Activated B cell treated with CpG ODN at 0.5 μM for 24 hours (primary cell): Measurements from ENCODE around the gene VASP. TPM values are rescaled to one million over a fixed set of nuclear protein-coding genes. Genes with fewer than 3 reads are reported as not detected.

Source experiments
- ATAC-seq: fragments of 200-7000 bp; cut with Tn5 transposase; one replicate; pipeline ENCODE4 v1.10.0; 2021; ENCODE audit warnings: low read depth, mild to moderate bottlenecking, moderate library complexity
- CTCF ChIA-PET: fragments of 350-600 bp; sonication (Branson Sonifier 250); formaldehyde crosslinking; loops from one replicate; lab custom pipeline; 2021; ENCODE audit warnings: antibody characterized with exemption; lab: Charles Lee
- POLR2A ChIA-PET: fragments of 350-600 bp; sonication (Branson Sonifier 250); formaldehyde crosslinking; loops from one replicate; lab custom pipeline; 2021; ENCODE audit warnings: antibody characterized with exemption; lab: Charles Lee
- DNase-seq: peaks from one replicate; pipeline ENCODE4 v3.0.0; 2022
- H3K27ac Mint-ChIP-seq: one replicate; pipeline ENCODE4 v1.8.0; 2020; ENCODE audit warnings: mixed read lengths
- H3K27me3 Mint-ChIP-seq: one replicate; pipeline ENCODE4 v1.8.0; 2021; ENCODE audit warnings: mixed read lengths
- H3K36me3 Mint-ChIP-seq: one replicate; pipeline ENCODE4 v1.8.0; 2021; ENCODE audit warnings: low read depth, mixed read lengths
- H3K4me1 Mint-ChIP-seq: one replicate; pipeline ENCODE4 v1.8.0; 2021; ENCODE audit warnings: mixed read lengths
- H3K4me3 Mint-ChIP-seq: one replicate; pipeline ENCODE4 v1.8.0; 2020; ENCODE audit warnings: mild to moderate bottlenecking, mixed read lengths
- H3K9me3 Mint-ChIP-seq: one replicate; pipeline ENCODE4 v1.8.0; 2020; ENCODE audit warnings: mixed read lengths
- intact Hi-C: fragments of 100-400 bp; cut with micrococcal nuclease; formaldehyde crosslinking; loops from one replicate; pipeline ENCODE4 v1.15.1; 2024
- total RNA-seq: library from RNA; stranded (reverse); gene quantifications from 2 replicates; pipeline ENCODE4 v1.2.3, GENCODE V29; 2022
- TF ChIP-seq, protein P1 (sequence below): fragments of 200-600 bp; IDR thresholded peaks from one replicate; pipeline ENCODE4 v1.8.0; 2022; ENCODE audit warnings: antibody characterized with exemption, mild to moderate bottlenecking

VASP gene
- total RNA-seq, 1 donor from 2014 or later, result 300 TPM

DNA sequence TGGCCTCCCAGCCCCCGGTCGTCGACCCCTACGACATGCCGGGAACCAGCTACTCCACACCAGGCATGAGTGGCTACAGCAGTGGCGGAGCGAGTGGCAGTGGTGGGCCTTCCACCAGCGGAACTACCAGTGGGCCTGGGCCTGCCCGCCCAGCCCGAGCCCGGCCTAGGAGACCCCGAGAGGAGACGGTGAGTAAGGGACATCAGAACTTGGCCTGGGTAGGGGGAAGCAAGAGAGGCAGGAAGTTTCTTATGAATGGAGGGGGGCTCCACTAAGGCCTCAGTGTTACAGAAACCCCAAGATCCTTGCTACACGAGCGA, 36.6 kb upstream of the VASP start:
- no peak overlapping the region for H3K27ac Mint-ChIP-seq
- peaks cover 24% of the 10 kb centered on the region for H3K27me3 Mint-ChIP-seq
- no peaks in the 10 kb centered on the region for H3K9me3 Mint-ChIP-seq
- TF ChIP-seq, protein P1, sequence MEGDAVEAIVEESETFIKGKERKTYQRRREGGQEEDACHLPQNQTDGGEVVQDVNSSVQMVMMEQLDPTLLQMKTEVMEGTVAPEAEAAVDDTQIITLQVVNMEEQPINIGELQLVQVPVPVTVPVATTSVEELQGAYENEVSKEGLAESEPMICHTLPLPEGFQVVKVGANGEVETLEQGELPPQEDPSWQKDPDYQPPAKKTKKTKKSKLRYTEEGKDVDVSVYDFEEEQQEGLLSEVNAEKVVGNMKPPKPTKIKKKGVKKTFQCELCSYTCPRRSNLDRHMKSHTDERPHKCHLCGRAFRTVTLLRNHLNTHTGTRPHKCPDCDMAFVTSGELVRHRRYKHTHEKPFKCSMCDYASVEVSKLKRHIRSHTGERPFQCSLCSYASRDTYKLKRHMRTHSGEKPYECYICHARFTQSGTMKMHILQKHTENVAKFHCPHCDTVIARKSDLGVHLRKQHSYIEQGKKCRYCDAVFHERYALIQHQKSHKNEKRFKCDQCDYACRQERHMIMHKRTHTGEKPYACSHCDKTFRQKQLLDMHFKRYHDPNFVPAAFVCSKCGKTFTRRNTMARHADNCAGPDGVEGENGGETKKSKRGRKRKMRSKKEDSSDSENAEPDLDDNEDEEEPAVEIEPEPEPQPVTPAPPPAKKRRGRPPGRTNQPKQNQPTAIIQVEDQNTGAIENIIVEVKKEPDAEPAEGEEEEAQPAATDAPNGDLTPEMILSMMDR, result no peak
- no peak for DNase-seq
- H3K4me3 Mint-ChIP-seq, result peak overlapping the region; percentile 92
- POLR2A ChIA-PET, result interaction anchor here (4.9 kb wide), 1 partner anchor 7 kb away, joined by 66 read pairs; no protein-coding TSS in a partner anchor
- ATAC-seq, result no peak
- intact Hi-C loops, result no loop called here
- H3K4me1 Mint-ChIP-seq, result peaks cover 52% of the 10 kb centered on the region
- peaks cover 23% of the 10 kb centered on the region for H3K36me3 Mint-ChIP-seq
- CTCF ChIA-PET, result interaction anchor here (2.4 kb wide), 1 partner anchor 31 kb away, joined by 12 read pairs; no protein-coding TSS in a partner anchor

- POLR2A ChIA-PET, result interaction anchor here (4.9 kb wide), 1 partner anchor 7 kb away, joined by 66 read pairs; no protein-coding TSS in a partner anchor
- Mint-ChIP-seq H3K4me1 (peaks cover 53% of the 10 kb centered on the region), H3K36me3 (peaks cover 23% of the 10 kb centered on the region), H3K27me3 (peaks cover 22% of the 10 kb centered on the region), H3K4me3 (peak overlapping the region; percentile 92), H3K9me3 (no peaks in the 10 kb centered on the region), H3K27ac (no peak overlapping the region)
- TF ChIP-seq, protein P1, result no peak
- intact Hi-C loops, result no loop called here
- CTCF ChIA-PET, result interaction anchor here (2.4 kb wide), 1 partner anchor 32 kb away, joined by 12 read pairs; no protein-coding TSS in a partner anchor
- DNase-seq (no peak), ATAC-seq (no peak)
Measured at GRCh38 chr19:45471111-45471930, 36.0 kb upstream of the VASP start.

DNA sequence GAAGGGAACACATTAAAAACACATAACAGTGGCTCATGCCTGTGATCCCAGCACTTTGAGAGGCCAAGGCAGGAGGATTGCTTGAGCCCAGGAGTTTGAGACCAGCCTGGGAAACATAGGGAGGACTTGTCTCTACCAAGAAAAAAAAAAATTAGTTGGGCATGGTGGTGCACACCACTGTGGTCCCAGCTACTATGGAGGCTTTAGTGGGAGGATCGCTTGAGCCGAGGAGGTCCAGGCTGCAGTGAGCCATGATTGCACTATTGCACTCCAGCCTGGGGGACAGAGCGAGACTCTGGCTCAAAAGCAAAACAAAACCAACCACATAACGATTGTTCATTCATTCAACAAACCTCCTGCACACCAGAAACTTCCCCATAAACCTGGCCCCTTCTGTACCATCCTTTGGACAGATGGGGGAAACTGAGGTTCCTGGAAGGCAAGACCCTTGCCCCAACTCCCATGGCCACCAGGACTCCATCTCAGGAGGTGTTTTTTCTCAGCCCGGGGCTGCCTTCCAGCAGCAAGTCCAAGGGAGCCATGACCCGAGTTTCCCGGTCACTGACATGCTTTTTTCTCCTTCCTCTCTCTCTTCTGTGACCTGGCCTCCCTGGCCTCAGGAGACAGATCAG, 35.2 kb upstream of the VASP start:
- H3K27ac Mint-ChIP-seq, result no peak overlapping the region
- DNase-seq, result no peak
- ChIA-PET POLR2A (no interaction called here), CTCF (interaction anchor here (0.5 to 2.4 kb wide), 2 partner anchors 32 to 37 kb away, joined by 3 to 12 read pairs; no protein-coding TSS in a partner anchor)
- H3K4me1 Mint-ChIP-seq, result peaks cover 55% of the 10 kb centered on the region
- H3K36me3 Mint-ChIP-seq, result peaks cover 23% of the 10 kb centered on the region
- intact Hi-C loops, result no loop called here
- peaks cover 22% of the 10 kb centered on the region for H3K27me3 Mint-ChIP-seq
- H3K9me3 Mint-ChIP-seq, result no peaks in the 10 kb centered on the region
- peak overlapping the region; percentile 59 for H3K4me3 Mint-ChIP-seq
- TF ChIP-seq, protein P1, result no peak
- ATAC-seq, result no peak

GRCh38 chr19:45472563-45473366, 34.5 kb upstream of the VASP start:
- peak overlapping the region; percentile 13 for H3K27ac Mint-ChIP-seq
- DNase-seq (no peak), ATAC-seq (no peak)
- H3K4me3 Mint-ChIP-seq, result peak overlapping the region; percentile 39
- H3K36me3 Mint-ChIP-seq, result peaks cover 23% of the 10 kb centered on the region
- no peaks in the 10 kb centered on the region for H3K9me3 Mint-ChIP-seq
- ChIA-PET CTCF (interaction anchor here (0.5 to 2.4 kb wide), 2 partner anchors 33 to 37 kb away, joined by 3 to 12 read pairs; no protein-coding TSS in a partner anchor), POLR2A (interaction anchor here (0.6 kb wide), 1 partner anchor 107 kb away, joined by 6 read pairs; no protein-coding TSS in a partner anchor)
- peaks cover 22% of the 10 kb centered on the region for H3K27me3 Mint-ChIP-seq
- TF ChIP-seq, protein P1, result no peak
- intact Hi-C loops, result no loop called here
- H3K4me1 Mint-ChIP-seq, result peaks cover 56% of the 10 kb centered on the region
